Lower lobe of right lung (tissue), 2 donors: Measurements from ENCODE around the gene PPP1R8. TPM values are rescaled to one million over a fixed set of nuclear protein-coding genes. Genes with fewer than 3 reads are reported as not detected.
A peak's percentile ranks its signal among the peaks of the same experiment; 100 is the strongest.

Source experiments
- ATAC-seq, 2 donors: fragments of 200-7000 bp; cut with Tn5 transposase; one replicate each; pipeline ENCODE4 v1.9.1; 2020 to 2022; ENCODE audit warnings: mild to moderate bottlenecking in 2 of 2, moderate library complexity in 2 of 2
- DNase-seq: peaks from one replicate; pipeline ENCODE4 v3.0.0-alpha.2; 2020
- H3K27ac ChIP-seq: fragments of 200-600 bp; one replicate; pipeline ENCODE4 v1.8.0; 2022
- H3K27me3 ChIP-seq: fragments of 200-600 bp; one replicate; pipeline ENCODE4 v1.8.0; 2022; ENCODE audit warnings: low read depth
- H3K36me3 ChIP-seq: fragments of 200-600 bp; one replicate; pipeline ENCODE4 v1.8.0; 2022; ENCODE audit warnings: mild to moderate bottlenecking
- H3K4me1 ChIP-seq: fragments of 200-600 bp; one replicate; pipeline ENCODE4 v1.8.0; 2022
- H3K4me3 ChIP-seq: fragments of 200-600 bp; one replicate; pipeline ENCODE4 v1.8.0; 2022; ENCODE audit warnings: mild to moderate bottlenecking
- H3K9me3 ChIP-seq: fragments of 200-600 bp; one replicate; pipeline ENCODE4 v1.8.0; 2022
- intact Hi-C: fragments of 100-400 bp; cut with DNase I; formaldehyde crosslinking; loops from one replicate; pipeline ENCODE4 v1.11.0; 2022
- total RNA-seq: library from RNA; stranded (reverse); fragmentation: NEBNext Ultra II Directional; extraction: Animal tissue kit (Norgen Biotek cat#: 25700); gene quantifications from one replicate; pipeline ENCODE4 v1.2.1, GENCODE V29; 2021
- TF ChIP-seq, protein P1 (sequence below): fragments of 200-600 bp; IDR thresholded peaks from one replicate; pipeline ENCODE4 v1.8.0; 2022; ENCODE audit warnings: antibody characterized with exemption, mild to moderate bottlenecking
- donor health status: DM: no; HTN: yes; CAD: no; lungs with severe emphysema.

PPP1R8 gene
- total RNA-seq, 1 donor from 2014 or later: 31.3 TPM

DNA sequence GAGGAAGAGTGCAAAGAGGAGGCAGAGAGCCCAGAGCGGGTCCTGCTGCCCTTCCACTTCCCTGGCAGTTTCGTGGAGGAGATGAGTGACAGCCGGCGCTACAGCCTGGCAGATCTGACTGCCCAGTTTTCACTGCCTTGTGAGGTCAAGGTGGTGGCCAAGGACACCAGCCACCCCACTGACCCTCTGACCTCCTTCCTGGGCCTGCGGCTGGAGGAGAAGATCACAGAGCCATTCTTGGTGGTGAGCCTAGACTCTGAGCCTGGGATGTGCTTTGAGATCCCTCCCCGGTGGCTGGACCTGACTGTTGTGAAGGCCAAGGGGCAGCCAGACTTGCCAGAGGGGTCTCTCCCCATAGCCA lies 51.9 kb downstream of the PPP1R8 start:
- H3K4me1 ChIP-seq: peaks cover 46% of the 10 kb centered on the region
- no peaks in the 10 kb centered on the region for H3K9me3 ChIP-seq
- intact Hi-C loops: no loop called here
- H3K36me3 ChIP-seq: peaks cover 69% of the 10 kb centered on the region
- ATAC-seq (no peak), DNase-seq (no peak)
- H3K27me3 ChIP-seq: no peaks in the 10 kb centered on the region
- no peak overlapping the region for H3K4me3 ChIP-seq
- no peak overlapping the region for H3K27ac ChIP-seq
- TF ChIP-seq, protein P1, sequence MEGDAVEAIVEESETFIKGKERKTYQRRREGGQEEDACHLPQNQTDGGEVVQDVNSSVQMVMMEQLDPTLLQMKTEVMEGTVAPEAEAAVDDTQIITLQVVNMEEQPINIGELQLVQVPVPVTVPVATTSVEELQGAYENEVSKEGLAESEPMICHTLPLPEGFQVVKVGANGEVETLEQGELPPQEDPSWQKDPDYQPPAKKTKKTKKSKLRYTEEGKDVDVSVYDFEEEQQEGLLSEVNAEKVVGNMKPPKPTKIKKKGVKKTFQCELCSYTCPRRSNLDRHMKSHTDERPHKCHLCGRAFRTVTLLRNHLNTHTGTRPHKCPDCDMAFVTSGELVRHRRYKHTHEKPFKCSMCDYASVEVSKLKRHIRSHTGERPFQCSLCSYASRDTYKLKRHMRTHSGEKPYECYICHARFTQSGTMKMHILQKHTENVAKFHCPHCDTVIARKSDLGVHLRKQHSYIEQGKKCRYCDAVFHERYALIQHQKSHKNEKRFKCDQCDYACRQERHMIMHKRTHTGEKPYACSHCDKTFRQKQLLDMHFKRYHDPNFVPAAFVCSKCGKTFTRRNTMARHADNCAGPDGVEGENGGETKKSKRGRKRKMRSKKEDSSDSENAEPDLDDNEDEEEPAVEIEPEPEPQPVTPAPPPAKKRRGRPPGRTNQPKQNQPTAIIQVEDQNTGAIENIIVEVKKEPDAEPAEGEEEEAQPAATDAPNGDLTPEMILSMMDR: no peak

DNA sequence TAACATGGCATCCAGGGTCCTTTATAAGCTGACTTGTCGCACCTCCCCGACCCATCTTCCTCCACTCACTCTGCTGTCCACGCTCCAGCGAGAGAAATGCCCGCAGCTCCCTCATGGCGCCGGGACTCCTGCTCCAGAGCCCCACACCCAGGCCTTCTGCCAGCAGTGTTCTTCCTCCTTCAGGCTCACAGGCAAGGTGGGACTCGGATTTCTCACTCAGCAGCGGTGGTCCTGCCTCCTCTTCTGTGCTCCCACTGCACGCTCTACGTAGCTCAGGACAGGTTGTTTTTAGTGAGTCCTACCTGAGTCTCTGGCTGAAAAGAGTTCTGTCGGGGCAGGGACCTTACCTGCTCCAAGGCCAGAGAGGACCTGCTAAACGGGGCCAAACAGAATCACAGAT lies 53.0 kb downstream of the PPP1R8 start:
- H3K9me3 ChIP-seq: no peaks in the 10 kb centered on the region
- H3K4me1 ChIP-seq: peaks cover 54% of the 10 kb centered on the region
- no peak for DNase-seq
- intact Hi-C loops: no loop called here
- H3K36me3 ChIP-seq: peaks cover 73% of the 10 kb centered on the region
- no peak overlapping the region for H3K4me3 ChIP-seq
- H3K27me3 ChIP-seq: no peaks in the 10 kb centered on the region
- H3K27ac ChIP-seq: peak overlapping the region; percentile 75
- ATAC-seq: no peak
- TF ChIP-seq, protein P1: no peak

DNA sequence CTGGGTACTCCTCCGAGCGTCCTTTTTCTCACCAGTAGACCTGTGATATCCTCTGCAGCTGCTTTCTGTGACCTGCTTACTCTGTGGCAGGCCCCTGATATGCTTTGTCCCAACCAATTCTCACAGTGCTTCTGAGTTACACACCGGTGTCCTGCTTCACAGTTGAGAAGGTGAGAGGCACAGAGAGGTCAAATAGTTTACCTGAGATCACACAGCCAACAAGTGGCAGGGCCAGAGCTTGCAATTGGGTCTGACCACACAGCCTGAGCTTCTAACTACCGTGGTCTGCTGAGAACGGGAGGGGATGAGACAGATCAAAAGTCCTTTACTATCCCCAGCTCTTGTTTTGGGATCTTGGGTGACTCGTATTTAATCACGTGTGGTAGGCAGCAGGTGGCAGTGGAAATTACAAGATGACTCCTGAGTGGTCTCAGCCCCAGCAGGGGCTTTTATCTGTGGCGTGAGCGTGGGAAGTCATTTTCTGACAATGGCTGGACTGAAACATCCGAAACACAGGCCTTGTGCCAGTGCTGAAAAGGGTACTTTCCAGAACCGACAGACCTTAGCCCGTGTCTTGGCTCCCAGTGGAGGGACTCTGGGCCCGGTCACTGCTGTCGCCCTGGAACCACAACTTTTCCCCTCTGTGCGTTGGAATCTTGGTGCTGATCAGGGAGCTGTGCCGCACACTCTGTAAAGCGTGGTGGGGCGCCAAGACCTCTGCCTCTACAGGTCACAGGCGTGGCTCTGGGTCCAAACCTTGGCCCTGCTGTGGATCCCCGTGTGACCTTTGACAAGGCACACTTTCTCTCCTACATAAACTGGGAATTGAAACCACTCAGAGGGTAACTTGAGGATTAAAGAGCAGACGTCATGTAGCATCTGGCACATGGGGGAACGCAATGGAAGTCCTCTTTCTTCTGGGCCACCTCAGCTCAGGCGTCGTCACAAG lies 53.7 kb downstream of the PPP1R8 start:
- Histone ChIP-seq H3K4me3 (no peak overlapping the region), H3K36me3 (peaks cover 81% of the 10 kb centered on the region), H3K27me3 (no peaks in the 10 kb centered on the region), H3K9me3 (no peaks in the 10 kb centered on the region), H3K27ac (peak overlapping the region; percentile 75), H3K4me1 (peaks cover 54% of the 10 kb centered on the region)
- TF ChIP-seq, protein P1: no peak
- DNase-seq (no peak), ATAC-seq (peak; percentile 8 to 12)
- intact Hi-C loops: no loop called here

DNA sequence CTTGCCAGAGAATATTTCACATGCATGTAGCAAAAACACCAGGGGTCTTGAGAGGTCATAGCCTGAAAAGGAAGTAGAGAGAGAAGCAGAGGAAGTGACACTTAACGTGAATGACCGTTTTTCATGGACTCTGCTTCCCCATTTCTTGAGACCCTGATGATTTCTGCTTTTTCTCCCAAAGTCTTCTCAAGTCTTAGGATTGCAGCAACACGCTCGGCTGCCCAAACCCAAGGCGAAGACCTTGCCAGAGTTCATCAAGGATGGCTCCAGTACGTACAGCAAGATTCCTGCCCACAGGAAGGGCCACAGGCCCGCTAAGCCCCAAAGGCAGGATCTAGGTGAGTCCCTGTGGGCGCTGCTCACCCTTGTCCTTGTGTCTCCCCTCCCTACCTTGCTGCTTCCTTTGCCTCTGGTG lies 54.5 kb downstream of the PPP1R8 start:
- TF ChIP-seq, protein P1: no peak
- peak; percentile 63 to 69 for ATAC-seq
- H3K36me3 ChIP-seq: peaks cover 81% of the 10 kb centered on the region

DNA sequence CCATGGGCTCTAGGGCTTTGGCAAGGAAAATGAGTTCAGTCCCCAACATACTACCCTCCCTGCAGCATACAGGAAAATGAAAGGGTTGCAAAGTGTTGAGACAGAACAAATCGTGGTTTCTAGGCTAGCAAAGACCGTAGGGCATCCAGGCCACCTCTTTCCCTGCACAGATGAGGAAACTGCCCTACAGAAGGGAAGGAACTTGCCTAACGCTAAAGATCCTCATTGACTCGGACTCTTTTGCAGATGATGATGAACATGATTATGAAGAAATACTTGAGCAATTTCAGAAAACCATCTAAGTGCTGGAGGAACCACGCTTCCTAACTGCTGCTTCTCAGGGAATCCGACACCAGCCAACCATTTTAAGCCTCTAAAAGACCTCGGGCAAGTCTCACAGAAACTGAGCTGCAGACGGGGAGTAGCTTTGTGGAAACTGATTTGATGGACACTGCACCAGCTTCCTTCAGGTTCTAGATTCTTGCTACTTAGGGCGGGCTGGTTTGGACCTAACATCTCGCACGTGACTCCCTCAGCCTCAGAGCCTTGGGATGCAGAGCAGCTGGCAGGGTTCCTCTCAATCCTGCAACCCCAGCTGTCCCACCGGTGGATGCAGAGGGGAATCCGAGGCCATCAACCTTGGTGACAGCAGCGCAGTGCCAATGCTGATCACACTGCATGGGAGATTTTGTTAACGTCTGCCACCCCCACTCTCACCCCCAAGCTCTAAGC lies 55.2 kb downstream of the PPP1R8 start:
- Histone ChIP-seq H3K4me3 (peak overlapping the region; percentile 6), H3K4me1 (peaks cover 58% of the 10 kb centered on the region), H3K36me3 (peaks cover 81% of the 10 kb centered on the region), H3K27ac (peak overlapping the region; percentile 75), H3K9me3 (no peaks in the 10 kb centered on the region), H3K27me3 (no peaks in the 10 kb centered on the region)
- TF ChIP-seq, protein P1: no peak
- intact Hi-C loops: no loop called here
- ATAC-seq (peak; percentile 60 to 71), DNase-seq (no peak)

More for the DNA sequence above, 54.5 kb downstream of the PPP1R8 start:
- no peak overlapping the region for H3K4me3 ChIP-seq
- DNase-seq: no peak
- H3K27ac ChIP-seq: peak overlapping the region; percentile 75
- peaks cover 54% of the 10 kb centered on the region for H3K4me1 ChIP-seq
- intact Hi-C loops: no loop called here
- no peaks in the 10 kb centered on the region for H3K27me3 ChIP-seq
- no peaks in the 10 kb centered on the region for H3K9me3 ChIP-seq
